HCT116 (cell line): ENCODE data around the gene PRPS1L1.

Source experiments
- CTCF ChIP-seq, 3 experiments: fragments of 200-600 bp in 1 of 3; sonication (generic) in 1 of 3; IDR thresholded peaks in 2 of 3; conservative IDR thresholded peaks in 1 of 3; 2 replicates each; pipeline ENCODE4 v1.5.1; 2012 to 2017; ENCODE audit warnings: low read depth in 2 of 3, low read length in 2 of 3, antibody characterized with exemption in 1 of 3, borderline replicate concordance in 1 of 3, control low read depth in 1 of 3, mild to moderate bottlenecking in 1 of 3, mixed read lengths in 1 of 3, mixed run types in 1 of 3, moderate library complexity in 1 of 3; ENCODE audit not compliant: insufficient read depth in 1 of 3
- EZH2 ChIP-seq: fragments of 200-600 bp; sonication (generic); IDR thresholded peaks from 2 replicates; pipeline ENCODE4 v1.6.1; 2017; ENCODE audit warnings: antibody characterized with exemption, mixed run types
- MAX ChIP-seq: IDR thresholded peaks from 2 replicates; pipeline ENCODE4 v1.6.1; 2012
- POLR2A ChIP-seq: IDR thresholded peaks from 2 replicates; pipeline ENCODE4 v1.7.0; 2011; ENCODE audit warnings: borderline replicate concordance; ENCODE audit not compliant: insufficient read depth, insufficient read length; ENCODE audit errors: extremely low read depth
- RAD21 ChIP-seq: IDR thresholded peaks from 2 replicates; pipeline ENCODE4 v1.6.1; 2012; ENCODE audit warnings: low read depth, mild to moderate bottlenecking
- REST ChIP-seq: IDR thresholded peaks from 2 replicates; pipeline ENCODE4 v1.6.1; 2012; ENCODE audit warnings: low read depth
- TCF7L2 ChIP-seq: IDR thresholded peaks from 2 replicates; pipeline ENCODE4 v1.7.0; 2011; ENCODE audit warnings: borderline replicate concordance, inconsistent platforms; ENCODE audit not compliant: insufficient read depth, insufficient read length; ENCODE audit errors: extremely low read depth
- ZBTB33 ChIP-seq: IDR thresholded peaks from 2 replicates; pipeline ENCODE4 v1.6.1; 2011; ENCODE audit warnings: mild to moderate bottlenecking, low read length, moderate library complexity; ENCODE audit not compliant: insufficient replicate concordance; ENCODE audit errors: extremely low read depth

- TF ChIP-seq CTCF (IDR thresholded peaks at IDR 0.05 in 2 of 3, conservative IDR thresholded peaks at IDR 0.05 in 1 of 3; ENCODE audit: borderline replicate concordance in 1 of 3, insufficient read depth in 1 of 3, low read depth in 2 of 3, low read length in 2 of 3) (no peak), EZH2 (no peak), TCF7L2 (no peak), POLR2A (no peak), REST (no peak), RAD21 (no peak), MAX (no peak), ZBTB33 (no peak)
These were observed 31.5 kb upstream of the PRPS1L1 start for GRCh38 chr7:18059171-18059570.
